Activated T-cell treated with anti-CD3 and anti-CD28 coated beads for 1 hour (primary cell): ENCODE results near the gene DYNC2H1.
"Not testable (repeated sequence)": the region's sequence is repeated elsewhere in the genome, so short reads cannot be mapped to it uniquely, and the experiment has no call there.

Experiments
- DNase-seq: peaks from one replicate; pipeline ENCODE4 v3.0.0-alpha.2; 2020; ENCODE audit warnings: low read depth

DYNC2H1 gene

DNA sequence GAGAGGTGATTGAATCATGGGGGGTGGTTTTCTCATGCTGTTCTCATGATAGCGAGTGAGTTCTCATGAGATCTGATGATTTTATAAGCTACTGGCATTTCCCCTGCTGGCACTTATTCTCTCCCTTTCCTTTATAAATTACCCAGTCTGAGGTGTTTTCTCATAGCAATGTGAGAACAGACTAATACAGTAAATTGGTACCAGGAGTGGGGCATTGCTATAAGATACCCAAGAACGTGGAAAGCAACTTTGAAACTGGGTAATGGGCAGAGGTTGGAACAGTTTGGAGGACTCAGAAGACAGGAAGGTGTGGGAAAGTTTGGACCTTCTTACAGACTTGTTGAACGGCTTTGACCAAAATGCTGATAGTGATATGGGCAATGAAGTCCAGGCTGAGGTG, 265.0 kb downstream of the DYNC2H1 start:
- DNase-seq = not testable (repeated sequence)

DNA sequence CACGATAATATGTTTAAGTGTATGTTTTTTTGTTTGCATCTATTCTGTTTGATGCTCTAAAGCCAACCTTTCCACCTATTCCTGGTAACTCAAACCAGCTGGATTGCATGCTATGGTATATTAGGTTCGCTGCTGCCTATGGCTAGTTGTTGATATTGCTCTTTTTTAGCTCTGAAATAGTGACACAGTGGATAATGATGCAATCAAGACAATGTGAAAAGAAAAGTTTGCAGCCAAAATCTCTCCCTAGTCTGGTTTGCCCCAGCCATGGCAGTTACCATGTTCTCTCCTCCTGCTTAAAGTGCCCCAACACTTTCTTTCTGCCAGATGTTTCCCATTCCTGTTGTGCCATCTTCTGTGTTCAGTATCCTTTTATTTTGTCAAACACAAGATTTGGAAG, 269.7 kb downstream of the DYNC2H1 start:
- no peak for DNase-seq

DNA sequence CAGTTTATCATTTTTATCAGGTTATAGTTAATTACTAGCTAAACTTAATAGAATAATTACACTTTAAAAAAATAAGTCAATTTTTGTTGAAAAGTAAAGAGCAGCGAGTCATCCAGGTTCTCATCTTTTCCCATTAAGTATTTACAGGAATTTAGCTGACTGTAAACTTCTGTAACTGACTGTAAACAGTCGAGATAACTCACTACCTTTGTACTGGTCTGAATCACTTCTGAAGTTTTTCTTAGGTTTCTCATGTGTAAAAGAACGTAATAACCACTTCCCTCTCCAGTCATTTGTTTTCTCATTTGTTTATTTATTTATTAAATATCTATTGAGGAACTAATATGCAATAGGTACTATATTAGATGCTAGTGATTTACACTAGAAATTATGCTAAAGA, 270.8 kb downstream of the DYNC2H1 start:
- DNase-seq = no peak

DNA sequence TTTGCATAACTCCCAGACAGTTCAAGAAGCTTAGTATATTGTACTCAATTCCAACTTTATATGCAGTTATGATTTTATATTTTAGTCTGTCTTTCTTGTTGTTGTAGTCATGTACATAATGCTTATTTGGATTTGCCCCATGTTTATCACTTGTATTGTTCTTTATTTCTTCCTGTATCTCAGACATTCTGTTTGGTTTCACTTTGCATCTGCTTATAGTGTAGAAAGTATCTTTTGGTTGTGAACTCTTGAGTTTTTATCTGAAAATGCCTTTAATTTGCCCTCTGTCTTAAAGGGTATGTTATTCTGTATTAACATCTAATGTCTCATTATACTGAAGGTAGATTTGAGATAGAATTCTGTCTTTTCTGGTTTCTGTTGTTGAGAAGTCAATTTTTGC, 275.4 kb downstream of the DYNC2H1 start:
- DNase-seq = no peak

DNA sequence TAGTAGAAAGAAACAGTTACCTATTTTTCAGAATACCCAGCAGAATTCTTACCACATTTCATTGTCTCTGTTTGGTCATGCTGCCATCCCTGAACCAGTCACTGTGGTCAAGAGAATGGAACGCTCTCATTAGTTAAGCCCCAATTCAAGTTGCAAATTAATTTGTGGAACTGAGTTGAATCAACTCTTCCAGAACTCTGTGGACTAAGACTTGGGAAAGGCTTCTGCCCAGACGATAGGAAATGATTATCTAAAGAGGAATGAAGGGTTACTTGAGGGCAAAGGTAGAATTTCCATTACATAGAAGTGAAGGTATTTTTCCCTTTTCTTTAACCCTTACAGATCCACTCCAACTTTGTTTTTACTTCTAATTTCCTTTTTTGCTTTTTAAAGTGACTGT, 286.4 kb downstream of the DYNC2H1 start:
- DNase-seq = no peak

DNA sequence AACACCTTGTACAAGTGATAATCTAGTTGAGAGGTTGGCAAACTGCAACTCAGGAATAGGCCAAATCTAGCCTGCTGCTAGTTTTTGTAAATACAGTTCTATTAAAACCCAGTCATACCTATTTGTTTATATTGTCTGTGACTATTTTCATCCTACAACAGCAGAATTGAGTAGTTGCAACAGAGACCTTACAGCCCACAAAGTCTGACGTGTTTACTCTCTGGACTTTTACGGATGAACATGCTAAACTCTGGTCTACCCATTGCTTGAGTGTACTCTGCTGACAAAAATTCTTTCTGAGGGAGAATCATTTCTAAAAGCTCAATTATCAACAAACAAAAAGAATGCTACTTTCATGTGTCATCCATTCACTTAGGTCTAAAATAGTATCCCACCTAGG, 287.0 kb downstream of the DYNC2H1 start:
- DNase-seq = no peak

DNA sequence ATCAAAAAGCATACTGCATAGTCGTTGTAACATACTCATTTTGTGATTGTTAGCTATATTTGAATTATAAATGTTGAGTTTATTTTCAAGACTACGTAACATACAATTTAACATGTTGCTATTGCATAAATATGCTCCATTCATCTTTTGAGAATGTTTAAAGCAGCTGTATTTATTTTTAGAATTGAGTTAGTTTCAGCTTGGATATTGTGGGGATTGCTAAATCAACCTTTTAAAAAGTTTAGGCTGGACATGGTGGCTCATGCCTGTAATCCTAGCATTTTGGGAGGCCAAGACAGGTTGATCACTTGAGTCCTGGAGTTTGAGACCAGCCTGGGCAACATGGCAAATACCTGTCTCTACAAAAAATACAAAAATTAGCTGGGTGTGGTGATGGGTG, 288.1 kb downstream of the DYNC2H1 start:
- DNase-seq = no peak

DNA sequence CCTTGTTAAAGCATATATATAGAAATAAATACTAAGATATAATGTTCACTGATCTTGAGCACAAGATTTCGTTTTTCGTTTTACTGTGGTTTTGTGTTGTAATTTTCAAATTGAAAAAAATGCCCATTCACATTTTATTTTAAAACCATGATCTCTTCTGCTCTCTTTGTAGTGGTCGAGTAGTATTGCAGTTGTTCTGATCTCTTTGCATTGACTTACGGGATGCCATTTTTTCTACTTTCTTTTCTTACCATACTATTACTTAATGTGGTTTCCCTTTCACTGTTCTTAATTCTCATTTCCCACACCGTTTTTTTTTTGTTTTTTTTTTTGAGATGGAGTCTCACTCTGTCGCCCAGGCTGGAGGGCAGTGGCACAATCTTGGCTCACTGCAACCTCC, 289.6 kb downstream of the DYNC2H1 start:
- DNase-seq = no peak

DNA sequence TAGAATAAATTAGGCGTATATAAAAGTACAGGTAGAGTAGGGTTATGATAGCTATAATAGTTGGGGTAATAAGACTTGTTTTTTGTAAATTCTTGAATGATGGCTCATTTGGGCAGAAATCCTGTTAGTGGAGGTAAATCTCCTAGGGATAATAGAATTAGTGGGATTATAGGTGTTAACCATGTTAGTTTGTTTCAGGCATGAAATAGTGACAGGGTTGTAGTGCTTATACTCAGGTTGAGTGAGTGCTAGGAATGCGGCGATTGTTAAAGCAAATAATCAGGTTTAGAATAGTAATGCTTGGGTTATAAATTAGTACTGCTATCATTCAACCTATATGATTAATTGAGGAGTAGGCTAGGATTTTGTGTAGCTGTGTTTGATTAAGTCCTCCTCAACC, 297.1 kb downstream of the DYNC2H1 start:
- no peak for DNase-seq

DNA sequence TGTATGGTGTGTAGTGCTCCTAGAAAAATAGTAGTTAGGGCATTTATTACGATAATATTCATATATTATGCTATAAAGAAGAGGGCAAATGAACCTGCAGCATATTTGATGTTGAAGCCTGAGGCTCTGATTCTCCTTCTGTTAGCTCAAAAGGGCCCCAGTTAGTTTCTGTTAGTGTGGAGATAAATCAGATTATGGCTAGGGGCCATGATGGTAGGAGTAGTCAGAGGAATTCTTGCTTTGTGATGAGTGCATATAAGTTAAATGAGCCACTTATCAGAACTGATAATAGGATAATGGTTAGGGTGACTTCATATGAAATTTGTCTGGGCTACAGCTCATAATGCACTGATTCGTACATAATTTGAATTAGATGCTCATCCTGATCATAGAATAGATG, 298.4 kb downstream of the DYNC2H1 start:
- DNase-seq = no peak

DNA sequence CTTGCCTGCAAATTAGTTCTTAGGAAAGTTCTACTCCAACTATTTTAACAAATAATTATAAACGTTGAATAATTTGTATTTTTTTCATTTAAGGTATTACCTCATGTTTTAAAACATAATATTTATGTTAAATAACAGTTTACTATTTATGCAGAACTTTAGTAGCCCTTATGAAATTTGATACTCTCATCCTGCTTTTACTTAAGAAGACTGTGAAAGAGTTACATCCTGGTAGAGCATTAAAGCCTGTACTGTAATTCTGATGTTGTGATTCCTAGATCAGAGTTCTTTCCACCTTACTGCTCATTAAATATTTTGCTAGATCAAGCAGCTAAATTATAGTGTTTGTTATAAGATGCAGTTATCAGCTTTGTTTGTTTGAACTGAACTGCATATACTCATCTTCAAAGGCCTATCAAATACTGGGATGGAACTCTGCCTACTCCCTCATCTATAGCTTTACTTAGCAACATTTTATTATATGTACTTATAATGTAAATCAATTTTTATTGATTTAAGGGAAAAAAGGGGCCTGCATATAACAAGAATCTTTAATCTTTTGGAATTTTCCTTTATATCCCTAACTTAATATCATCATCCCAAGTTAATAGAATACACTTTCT, 304.2 kb downstream of the DYNC2H1 start:
- DNase-seq = no peak

DNA sequence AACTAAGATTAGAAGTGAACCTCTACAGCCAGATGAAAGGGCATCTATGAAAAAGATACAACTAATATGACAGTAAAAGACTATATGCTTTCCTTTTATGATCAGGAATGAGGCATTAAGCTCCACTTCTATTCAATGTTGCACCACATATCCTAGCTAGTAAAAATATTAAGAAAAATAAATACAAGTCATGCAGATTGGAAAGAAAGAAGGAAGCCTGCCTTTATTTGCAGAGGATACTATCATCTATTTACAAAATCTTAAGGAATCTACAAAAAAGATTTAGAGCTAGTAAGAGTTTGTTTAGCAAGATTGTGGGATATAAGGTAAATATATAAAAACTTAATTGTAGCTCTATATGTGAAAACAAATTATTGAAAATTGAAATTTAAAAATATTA, 308.8 kb downstream of the DYNC2H1 start:
- DNase-seq = no peak

DNA sequence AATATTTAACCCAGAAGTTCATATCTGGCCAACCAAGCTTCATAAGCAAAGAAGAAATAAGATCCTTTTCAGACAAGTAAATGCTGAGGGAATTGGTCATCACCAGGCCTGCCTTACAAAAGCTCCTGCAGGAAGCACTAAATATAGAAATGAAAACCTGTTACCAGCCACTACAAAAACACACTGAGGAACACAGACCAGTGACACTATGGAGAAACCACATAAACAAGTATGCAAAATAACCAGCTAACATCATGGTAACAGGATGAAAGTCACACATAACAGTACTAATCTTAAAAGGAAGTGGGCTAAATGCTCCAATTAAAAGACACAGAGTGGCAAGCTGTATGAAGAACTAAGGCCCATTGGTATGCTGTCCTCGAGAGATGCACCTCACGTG, 311.4 kb downstream of the DYNC2H1 start:
- no peak for DNase-seq

DNA sequence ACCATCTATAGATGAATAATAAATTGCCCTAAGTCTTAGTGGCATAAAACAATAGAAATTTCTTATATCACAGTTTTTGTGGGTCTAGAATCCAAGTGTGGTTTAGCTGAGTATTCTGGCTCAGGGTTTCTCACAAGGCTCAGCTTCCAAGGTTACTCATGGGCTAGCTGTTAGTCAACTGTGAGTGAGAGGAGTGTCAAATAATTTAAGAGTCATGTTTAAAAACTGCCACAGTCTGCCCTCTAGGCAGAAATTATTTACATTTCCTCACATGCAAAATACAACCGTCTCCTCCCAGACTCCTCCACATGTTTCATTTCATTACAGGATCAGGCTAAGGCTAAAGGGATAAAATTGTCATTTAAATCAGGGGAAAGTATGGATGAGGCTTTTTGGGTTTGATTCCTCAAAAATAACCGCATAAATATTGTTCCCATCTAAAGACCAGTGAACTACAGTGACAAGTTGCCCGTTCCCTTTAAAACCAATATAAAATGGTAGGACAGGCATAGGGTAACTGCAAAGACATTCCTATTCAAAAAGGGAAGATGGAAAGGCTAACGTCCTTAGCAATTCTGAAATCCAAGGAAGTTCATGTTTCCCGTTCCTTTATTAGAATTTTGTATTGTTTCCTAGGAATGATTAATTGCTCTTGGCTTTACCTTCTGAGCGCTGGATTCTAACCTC, 324.3 kb downstream of the DYNC2H1 start:
- no peak for DNase-seq

DNA sequence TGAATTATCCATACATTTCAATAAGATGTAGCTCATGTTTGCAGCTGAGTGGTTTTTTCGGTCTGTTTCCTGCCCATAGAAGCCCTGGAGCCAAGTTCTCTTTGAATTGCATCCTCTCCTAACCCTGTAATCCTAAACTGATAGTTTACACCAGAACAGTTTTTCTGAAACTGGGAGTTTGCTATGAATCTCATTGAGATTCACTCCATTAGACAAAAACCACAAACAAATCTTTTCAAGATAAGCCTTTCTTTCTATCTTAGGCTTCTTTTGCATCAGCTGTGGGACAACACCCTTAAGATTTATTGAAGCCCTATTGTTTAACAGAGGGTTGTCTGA, 324.8 kb downstream of the DYNC2H1 start:
- no peak for DNase-seq

DNA sequence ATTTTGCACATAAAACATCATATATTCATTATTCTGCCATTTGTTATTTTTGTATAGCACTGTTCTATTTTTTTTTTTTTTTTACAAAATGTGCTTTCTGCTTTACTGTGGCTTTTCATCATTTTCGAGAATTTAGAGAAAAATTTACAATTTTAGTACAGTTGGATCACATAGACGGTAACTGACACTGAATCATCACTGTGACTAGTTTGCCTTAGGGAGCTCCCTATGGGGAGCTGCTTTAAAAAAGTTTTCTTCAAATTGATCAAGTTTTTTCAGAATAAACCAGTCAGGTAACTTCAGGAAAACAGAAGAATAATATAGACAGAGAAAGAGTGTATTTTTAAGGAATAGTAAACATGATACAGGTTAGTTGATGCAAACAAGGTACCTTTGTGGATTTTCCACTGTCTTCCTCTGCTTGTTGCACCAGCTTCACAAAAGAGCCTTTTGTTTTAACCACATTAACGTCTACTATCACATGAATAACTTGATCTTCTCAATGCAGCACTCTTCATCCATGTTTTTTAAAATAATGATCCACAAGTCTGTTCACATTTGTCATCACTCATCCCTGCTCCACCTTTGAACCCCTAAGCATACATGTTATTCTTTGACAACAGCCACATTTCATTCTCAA, 327.0 kb downstream of the DYNC2H1 start:
- DNase-seq = no peak

DNA sequence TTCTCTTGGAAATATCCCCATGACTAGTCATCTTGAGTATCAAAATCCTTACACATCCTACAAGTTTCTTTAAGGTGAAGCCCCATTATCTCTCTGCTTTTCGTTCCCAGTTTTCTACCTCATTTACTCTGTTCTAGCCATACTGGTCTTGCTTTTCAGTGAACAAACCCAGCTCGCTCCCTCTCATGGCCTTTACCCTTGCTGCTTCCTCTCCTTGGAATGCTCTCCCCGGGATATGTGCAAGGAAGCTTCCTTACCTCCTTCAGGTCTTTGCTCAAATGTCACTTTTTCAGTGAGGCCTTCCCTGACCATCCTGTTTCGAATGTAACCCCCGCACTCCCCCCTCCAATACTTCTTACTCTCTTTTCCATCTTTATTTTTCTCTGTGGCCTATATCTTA, 331.8 kb downstream of the DYNC2H1 start:
- no peak for DNase-seq

DNA sequence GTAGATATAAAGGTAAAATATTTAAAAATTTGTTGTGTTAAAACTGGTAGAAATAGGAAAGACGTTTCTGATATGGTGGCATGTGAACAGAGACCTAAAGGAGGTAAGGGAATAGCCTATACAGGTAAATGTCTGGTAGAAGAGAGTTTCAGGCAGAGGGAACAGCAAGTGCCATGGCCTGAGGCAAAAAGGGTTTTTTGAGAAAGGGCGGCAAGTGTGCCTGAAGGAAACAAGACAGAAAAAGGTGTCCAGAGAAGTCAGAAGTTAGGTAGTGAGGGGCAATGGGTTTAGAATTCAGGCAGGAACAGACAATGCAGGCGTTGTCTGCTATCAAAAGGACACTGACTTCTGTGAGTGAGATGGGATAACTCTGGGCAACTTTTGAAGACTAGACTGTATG, 339.7 kb downstream of the DYNC2H1 start:
- DNase-seq = no peak

DNA sequence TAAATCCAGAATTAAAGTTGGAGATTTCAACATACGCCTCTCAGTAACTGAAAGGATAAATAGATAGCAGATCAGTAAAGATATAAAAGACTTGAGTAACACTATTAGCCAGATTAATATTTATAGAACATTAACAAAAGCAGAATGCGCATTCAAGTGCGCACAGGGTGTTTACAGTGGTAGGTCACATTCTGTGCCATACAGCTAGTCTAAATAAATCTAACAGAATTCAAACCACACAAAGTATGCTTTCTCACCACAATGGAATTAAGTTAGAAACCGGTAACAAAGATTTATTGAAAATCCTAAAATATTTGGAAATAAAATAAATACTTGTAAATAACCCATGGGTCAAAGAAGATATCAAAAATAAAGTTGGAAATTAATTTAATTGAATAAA, 341.0 kb downstream of the DYNC2H1 start:
- no peak for DNase-seq

DNA sequence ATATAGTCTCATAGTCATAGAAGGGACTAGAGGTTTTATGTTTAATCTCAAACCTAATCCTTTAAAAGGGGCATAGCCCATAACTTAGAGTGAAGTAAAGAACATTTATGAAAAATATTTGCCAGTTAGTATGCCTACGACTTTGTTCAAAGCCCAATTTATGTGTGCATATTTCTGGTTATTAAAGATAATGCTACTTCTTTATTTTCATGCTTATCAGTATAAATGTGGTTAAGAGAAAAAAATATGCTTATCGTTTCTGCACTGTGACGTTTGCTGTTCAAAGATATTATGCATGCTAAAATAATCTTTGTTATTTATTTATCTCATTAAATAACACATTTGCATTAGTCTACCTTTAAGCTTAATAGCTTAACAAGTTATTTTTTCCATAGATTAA, 343.9 kb downstream of the DYNC2H1 start:
- DNase-seq = no peak

DNA sequence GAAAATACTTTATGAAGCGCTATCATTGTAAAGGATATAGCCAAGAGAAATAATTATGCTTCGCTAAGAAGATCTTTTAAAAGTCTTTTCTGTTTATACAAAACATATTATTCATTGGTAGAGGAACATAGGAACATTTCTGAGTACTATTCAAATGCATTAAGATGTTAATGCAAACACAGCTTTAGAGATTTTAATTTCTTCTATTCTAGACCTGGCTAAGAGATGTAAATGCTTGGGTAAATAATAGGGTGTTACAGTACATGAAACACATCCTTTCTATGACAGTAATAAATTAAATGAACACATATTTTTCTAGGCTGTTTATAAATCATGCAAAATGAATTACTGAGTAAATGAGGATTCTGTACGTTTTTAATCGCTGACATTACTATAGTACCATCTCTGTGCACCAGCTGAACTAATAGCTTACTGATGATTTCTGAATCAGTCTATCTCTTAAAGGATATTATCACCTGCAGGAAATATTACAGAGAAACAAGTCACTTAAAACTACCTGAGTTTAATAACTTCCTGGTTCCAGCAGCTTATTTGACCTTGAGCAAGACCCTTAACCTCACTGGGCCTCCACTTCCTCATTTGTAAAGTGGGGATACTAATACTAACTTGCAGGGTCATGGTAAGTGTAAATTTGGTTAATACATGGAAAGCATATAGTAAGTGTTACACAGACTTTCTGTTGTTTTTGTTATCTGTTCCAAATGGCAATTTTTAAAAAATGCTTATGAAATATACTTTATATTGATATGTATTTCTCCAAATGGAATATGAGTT, 344.9 kb downstream of the DYNC2H1 start:
- no peak for DNase-seq

DNA sequence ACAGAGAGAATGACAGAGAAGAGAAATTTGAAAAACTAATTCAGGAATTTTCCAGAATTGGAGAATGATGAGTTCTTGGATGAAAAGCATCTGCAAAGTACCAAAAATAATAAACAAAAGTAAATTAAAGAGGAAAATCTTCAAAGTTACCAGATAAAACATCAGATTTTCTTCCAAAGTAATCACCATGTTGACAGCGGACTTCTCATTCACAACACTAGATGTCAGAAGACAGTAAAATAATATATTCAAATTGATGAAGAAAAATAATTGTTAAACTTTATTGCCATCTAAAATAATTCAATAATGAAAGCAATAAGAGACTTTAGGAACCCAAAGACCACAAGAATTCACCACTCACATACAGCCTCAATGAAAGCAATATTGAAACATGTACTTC, 355.2 kb downstream of the DYNC2H1 start:
- no peak for DNase-seq

DNA sequence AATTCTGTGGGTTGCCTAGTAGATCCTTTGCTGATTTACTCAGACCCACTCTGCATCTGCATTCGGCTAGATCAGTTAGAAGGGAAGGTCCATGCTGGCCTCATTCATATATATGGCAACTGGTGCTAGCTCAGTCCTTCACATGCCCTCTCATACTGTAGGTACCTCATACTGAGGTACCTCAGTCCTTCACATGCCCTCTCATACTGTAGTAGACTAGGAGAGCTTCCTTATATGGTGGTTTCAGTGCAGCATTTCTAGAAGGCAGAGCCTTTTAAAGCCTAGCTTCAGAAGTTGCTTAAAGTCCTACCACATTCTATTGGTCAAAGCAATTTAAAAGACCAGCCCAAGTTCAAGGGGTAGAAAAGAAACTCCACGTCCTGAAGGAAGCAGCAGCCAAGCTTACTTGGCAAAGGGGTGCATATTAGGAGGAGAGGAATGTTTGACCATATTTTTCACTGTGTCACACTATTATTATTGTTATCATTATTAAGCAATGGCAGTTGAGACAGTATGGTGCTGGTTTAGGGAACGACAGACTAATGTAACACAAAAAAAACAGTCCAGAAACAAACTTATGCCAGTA, 356.4 kb downstream of the DYNC2H1 start:
- DNase-seq = no peak
